GM23338 (cell line): ENCODE measurements around the gene HJV. TPM values are rescaled to one million over a fixed set of nuclear protein-coding genes. Genes with fewer than 3 reads are reported as not detected.

Experiments used
- ATAC-seq: fragments of 200-7000 bp; cut with Tn5 transposase; 3 replicates; pipeline ENCODE4 v1.9.1; 2020
- DNase-seq: peaks from one replicate; pipeline ENCODE4 v3.0.0-alpha.2; 2015; ENCODE audit warnings: low spot score
- H2AFZ ChIP-seq: fragments of 200-600 bp; sonication (generic); 2 replicates; pipeline ENCODE4 v1.8.0; 2016; ENCODE audit warnings: antibody characterized with exemption, mild to moderate bottlenecking, moderate library complexity
- H3F3A ChIP-seq: fragments of 200-600 bp; sonication (generic); replicated peaks from 2 replicates; pipeline ENCODE4 v1.8.0; 2017; ENCODE audit warnings: antibody characterized with exemption, mixed run types, low read depth
- H3K27ac ChIP-seq: fragments of 200-600 bp; sonication (generic); 2 replicates; pipeline ENCODE4 v1.6.1; 2016; ENCODE audit warnings: low read depth
- H3K27me3 ChIP-seq: fragments of 200-600 bp; sonication (generic); 2 replicates; pipeline ENCODE4 v1.8.0; 2016; ENCODE audit warnings: mild to moderate bottlenecking, mixed run types, moderate library complexity; ENCODE audit not compliant: insufficient read depth
- H3K36me3 ChIP-seq: fragments of 200-600 bp; sonication (generic); 2 replicates; pipeline ENCODE4 v1.8.0; 2016; ENCODE audit warnings: mild to moderate bottlenecking; ENCODE audit not compliant: insufficient read depth
- H3K4me1 ChIP-seq: fragments of 200-600 bp; sonication (generic); 2 replicates; pipeline ENCODE4 v1.8.0; 2016; ENCODE audit warnings: mild to moderate bottlenecking, moderate library complexity; ENCODE audit not compliant: insufficient read depth
- H3K4me2 ChIP-seq: fragments of 200-600 bp; sonication (generic); 2 replicates; pipeline ENCODE4 v1.7.1; 2017; ENCODE audit warnings: mixed run types
- H3K4me3 ChIP-seq: fragments of 200-600 bp; sonication (generic); 2 replicates; pipeline ENCODE4 v1.6.1; 2016; ENCODE audit warnings: mixed run types
- H3K79me2 ChIP-seq: fragments of 200-600 bp; sonication (generic); replicated peaks from 2 replicates; pipeline ENCODE4 v1.8.0; 2017; ENCODE audit warnings: mild to moderate bottlenecking; ENCODE audit not compliant: insufficient read depth
- H3K9me2 ChIP-seq: fragments of 200-600 bp; sonication (generic); 2 replicates; pipeline ENCODE4 v1.8.0; 2017; ENCODE audit not compliant: insufficient read depth
- H4K20me1 ChIP-seq: fragments of 200-600 bp; sonication (generic); replicated peaks from 2 replicates; pipeline ENCODE4 v1.8.0; 2017; ENCODE audit warnings: mild to moderate bottlenecking; ENCODE audit not compliant: insufficient read depth
- H3K27ac Mint-ChIP-seq: 2 replicates; pipeline ENCODE4 v1.8.0; 2020; ENCODE audit warnings: inconsistent platforms, mild to moderate bottlenecking, moderate library complexity, mixed read lengths
- H3K27me3 Mint-ChIP-seq: 3 replicates; pipeline ENCODE4 v1.8.0; 2022; ENCODE audit warnings: low read depth, mild to moderate bottlenecking, moderate library complexity, mixed read lengths, inconsistent platforms; ENCODE audit not compliant: insufficient read depth, poor library complexity
- H3K36me3 Mint-ChIP-seq: 3 replicates; pipeline ENCODE4 v1.8.0; 2021; ENCODE audit warnings: low read depth, mild to moderate bottlenecking, inconsistent platforms, moderate library complexity, mixed read lengths
- H3K4me1 Mint-ChIP-seq: 3 replicates; pipeline ENCODE4 v1.8.0; 2020; ENCODE audit warnings: mild to moderate bottlenecking, inconsistent platforms, mixed read lengths
- H3K4me3 Mint-ChIP-seq: 3 replicates; pipeline ENCODE4 v1.8.0; 2021; ENCODE audit warnings: moderate library complexity, mild to moderate bottlenecking, inconsistent platforms, mixed read lengths
- H3K9me3 Mint-ChIP-seq: 3 replicates; pipeline ENCODE4 v1.8.0; 2020; ENCODE audit warnings: moderate library complexity, mild to moderate bottlenecking, inconsistent platforms, mixed read lengths
- CREB1 ChIP-seq: fragments of 250-450 bp; sonication (Bioruptor Pico); IDR thresholded peaks from 2 replicates; pipeline ENCODE4 v1.5.0; 2020; ENCODE audit warnings: low read depth, mild to moderate bottlenecking, moderate library complexity
- EZH2 ChIP-seq: fragments of 200-600 bp; sonication (generic); IDR thresholded peaks from one replicate; pipeline ENCODE4 v1.8.0; 2017; ENCODE audit warnings: antibody characterized with exemption, mild to moderate bottlenecking, low read depth; ENCODE audit not compliant: unreplicated experiment
- EZH2phosphoT487 ChIP-seq: fragments of 200-600 bp; sonication (generic); IDR thresholded peaks from one replicate; pipeline ENCODE4 v1.8.1; 2018; ENCODE audit warnings: antibody characterized with exemption; ENCODE audit not compliant: unreplicated experiment
- JUNB ChIP-seq: IDR thresholded peaks from one replicate; pipeline ENCODE4 v1.6.1; 2016; ENCODE audit warnings: antibody characterized with exemption; ENCODE audit not compliant: unreplicated experiment
- NANOG ChIP-seq: IDR thresholded peaks from 2 replicates; pipeline ENCODE4 v1.6.1; 2016; ENCODE audit warnings: antibody characterized with exemption, borderline replicate concordance
- POLR2AphosphoS5 ChIP-seq: IDR thresholded peaks from 2 replicates; pipeline ENCODE4 v1.6.1; 2016; ENCODE audit warnings: antibody characterized with exemption, low read depth
- STAT1 ChIP-seq: IDR thresholded peaks from one replicate; pipeline ENCODE4 v1.6.1; 2016; ENCODE audit warnings: antibody characterized with exemption; ENCODE audit not compliant: unreplicated experiment
- ZNF114 ChIP-seq: fragments of 250-450 bp; sonication (Bioruptor Pico); IDR thresholded peaks from 2 replicates; pipeline ENCODE4 v1.5.0; 2020; ENCODE audit warnings: mild to moderate bottlenecking, moderate library complexity
- ZNF331 ChIP-seq: fragments of 250-450 bp; sonication (Bioruptor Pico); IDR thresholded peaks from 2 replicates; pipeline ENCODE4 v1.5.0; 2020; ENCODE audit warnings: low read depth, mild to moderate bottlenecking, moderate library complexity
- polyA plus RNA-seq: library from polyadenylated mRNA; unstranded; fragments of >200 nt; fragmentation: Nextera tagmentation; extraction: Ambion mirVana; gene quantifications from 2 replicates; pipeline ENCODE4 v1.2.1, GENCODE V29; 2016
- total RNA-seq: library from RNA; depleted of rRNA; stranded (reverse); fragments of >200 nt; shearing (Covaris generic); gene quantifications from 2 replicates; pipeline ENCODE4 v1.2.3, GENCODE V29; 2014
- TF ChIP-seq, protein P1 (sequence below), 2 experiments: fragments of 200-600 bp in 1 of 2; sonication (generic) in 1 of 2; conservative IDR thresholded peaks; 2 replicates each; pipeline versions ENCODE4 v1.5.1 to v1.6.1; 2016 to 2017; ENCODE audit warnings: antibody characterized with exemption in 2 of 2, low read depth in 2 of 2, mild to moderate bottlenecking in 2 of 2, moderate library complexity in 1 of 2
- TF ChIP-seq, protein P2 (sequence below): fragments of 250-450 bp; sonication (Bioruptor Pico); IDR thresholded peaks from 2 replicates; pipeline ENCODE4 v1.5.0; 2020; ENCODE audit warnings: mild to moderate bottlenecking, moderate library complexity
- TF ChIP-seq, protein P3 (sequence below): IDR thresholded peaks from one replicate; pipeline ENCODE4 v1.6.1; 2018; ENCODE audit warnings: antibody characterized with exemption; ENCODE audit not compliant: unreplicated experiment

HJV gene
- total and polyA plus RNA-seq, 2 experiments from 2014 or later, result 0.42 to 0.45 TPM

DNA sequence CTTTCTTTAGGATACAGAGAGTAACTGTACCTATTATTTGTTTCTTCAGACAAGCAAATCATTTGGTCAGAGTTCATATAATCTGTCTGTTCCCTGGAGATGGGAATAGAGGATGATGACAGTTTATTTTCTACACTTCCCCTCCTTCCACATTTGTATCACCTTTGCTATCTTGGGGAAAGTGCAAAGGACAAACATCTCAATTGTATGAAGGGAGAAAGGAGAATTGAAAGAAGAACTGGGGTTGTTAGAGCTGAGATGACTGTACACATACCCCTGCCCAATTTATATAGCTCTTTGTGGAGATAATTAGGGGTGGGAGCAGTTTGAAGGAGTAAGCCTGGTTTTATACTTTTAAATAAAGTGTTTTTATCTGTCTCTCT lies 43.1 kb downstream of the HJV start:
- H3K36me3 ChIP-seq, result no peaks in the 10 kb centered on the region
- DNase-seq (no peak), ATAC-seq (no peak)
- H4K20me1 ChIP-seq, result no peaks in the 10 kb centered on the region
- H3K4me2 ChIP-seq, result peak overlapping the region; percentile 54
- H3K27me3 ChIP-seq, result no peaks in the 10 kb centered on the region
- Mint-ChIP-seq H3K27me3 (peaks cover 2% of the 10 kb centered on the region), H3K27ac (no peak overlapping the region), H3K4me1 (peaks cover 7% of the 10 kb centered on the region), H3K36me3 (no peaks in the 10 kb centered on the region), H3K9me3 (no peaks in the 10 kb centered on the region), H3K4me3 (no peak overlapping the region)
- no peaks in the 10 kb centered on the region for H3K9me2 ChIP-seq
- no peaks in the 10 kb centered on the region for H3F3A ChIP-seq
- H2AFZ ChIP-seq, result no peak overlapping the region
- H3K4me1 ChIP-seq, result peaks cover 17% of the 10 kb centered on the region
- no peaks in the 10 kb centered on the region for H3K79me2 ChIP-seq
- no peak for TF ChIP-seq EZH2phosphoT487
- TF ChIP-seq JUNB, result no peak
- no peak for TF ChIP-seq EZH2
- TF ChIP-seq, protein P1, sequence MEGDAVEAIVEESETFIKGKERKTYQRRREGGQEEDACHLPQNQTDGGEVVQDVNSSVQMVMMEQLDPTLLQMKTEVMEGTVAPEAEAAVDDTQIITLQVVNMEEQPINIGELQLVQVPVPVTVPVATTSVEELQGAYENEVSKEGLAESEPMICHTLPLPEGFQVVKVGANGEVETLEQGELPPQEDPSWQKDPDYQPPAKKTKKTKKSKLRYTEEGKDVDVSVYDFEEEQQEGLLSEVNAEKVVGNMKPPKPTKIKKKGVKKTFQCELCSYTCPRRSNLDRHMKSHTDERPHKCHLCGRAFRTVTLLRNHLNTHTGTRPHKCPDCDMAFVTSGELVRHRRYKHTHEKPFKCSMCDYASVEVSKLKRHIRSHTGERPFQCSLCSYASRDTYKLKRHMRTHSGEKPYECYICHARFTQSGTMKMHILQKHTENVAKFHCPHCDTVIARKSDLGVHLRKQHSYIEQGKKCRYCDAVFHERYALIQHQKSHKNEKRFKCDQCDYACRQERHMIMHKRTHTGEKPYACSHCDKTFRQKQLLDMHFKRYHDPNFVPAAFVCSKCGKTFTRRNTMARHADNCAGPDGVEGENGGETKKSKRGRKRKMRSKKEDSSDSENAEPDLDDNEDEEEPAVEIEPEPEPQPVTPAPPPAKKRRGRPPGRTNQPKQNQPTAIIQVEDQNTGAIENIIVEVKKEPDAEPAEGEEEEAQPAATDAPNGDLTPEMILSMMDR (conservative IDR thresholded peaks at IDR 0.05; ENCODE audit: low read depth in 2 of 2), result no peak
- no peak for TF ChIP-seq ZNF114
- TF ChIP-seq, protein P2, sequence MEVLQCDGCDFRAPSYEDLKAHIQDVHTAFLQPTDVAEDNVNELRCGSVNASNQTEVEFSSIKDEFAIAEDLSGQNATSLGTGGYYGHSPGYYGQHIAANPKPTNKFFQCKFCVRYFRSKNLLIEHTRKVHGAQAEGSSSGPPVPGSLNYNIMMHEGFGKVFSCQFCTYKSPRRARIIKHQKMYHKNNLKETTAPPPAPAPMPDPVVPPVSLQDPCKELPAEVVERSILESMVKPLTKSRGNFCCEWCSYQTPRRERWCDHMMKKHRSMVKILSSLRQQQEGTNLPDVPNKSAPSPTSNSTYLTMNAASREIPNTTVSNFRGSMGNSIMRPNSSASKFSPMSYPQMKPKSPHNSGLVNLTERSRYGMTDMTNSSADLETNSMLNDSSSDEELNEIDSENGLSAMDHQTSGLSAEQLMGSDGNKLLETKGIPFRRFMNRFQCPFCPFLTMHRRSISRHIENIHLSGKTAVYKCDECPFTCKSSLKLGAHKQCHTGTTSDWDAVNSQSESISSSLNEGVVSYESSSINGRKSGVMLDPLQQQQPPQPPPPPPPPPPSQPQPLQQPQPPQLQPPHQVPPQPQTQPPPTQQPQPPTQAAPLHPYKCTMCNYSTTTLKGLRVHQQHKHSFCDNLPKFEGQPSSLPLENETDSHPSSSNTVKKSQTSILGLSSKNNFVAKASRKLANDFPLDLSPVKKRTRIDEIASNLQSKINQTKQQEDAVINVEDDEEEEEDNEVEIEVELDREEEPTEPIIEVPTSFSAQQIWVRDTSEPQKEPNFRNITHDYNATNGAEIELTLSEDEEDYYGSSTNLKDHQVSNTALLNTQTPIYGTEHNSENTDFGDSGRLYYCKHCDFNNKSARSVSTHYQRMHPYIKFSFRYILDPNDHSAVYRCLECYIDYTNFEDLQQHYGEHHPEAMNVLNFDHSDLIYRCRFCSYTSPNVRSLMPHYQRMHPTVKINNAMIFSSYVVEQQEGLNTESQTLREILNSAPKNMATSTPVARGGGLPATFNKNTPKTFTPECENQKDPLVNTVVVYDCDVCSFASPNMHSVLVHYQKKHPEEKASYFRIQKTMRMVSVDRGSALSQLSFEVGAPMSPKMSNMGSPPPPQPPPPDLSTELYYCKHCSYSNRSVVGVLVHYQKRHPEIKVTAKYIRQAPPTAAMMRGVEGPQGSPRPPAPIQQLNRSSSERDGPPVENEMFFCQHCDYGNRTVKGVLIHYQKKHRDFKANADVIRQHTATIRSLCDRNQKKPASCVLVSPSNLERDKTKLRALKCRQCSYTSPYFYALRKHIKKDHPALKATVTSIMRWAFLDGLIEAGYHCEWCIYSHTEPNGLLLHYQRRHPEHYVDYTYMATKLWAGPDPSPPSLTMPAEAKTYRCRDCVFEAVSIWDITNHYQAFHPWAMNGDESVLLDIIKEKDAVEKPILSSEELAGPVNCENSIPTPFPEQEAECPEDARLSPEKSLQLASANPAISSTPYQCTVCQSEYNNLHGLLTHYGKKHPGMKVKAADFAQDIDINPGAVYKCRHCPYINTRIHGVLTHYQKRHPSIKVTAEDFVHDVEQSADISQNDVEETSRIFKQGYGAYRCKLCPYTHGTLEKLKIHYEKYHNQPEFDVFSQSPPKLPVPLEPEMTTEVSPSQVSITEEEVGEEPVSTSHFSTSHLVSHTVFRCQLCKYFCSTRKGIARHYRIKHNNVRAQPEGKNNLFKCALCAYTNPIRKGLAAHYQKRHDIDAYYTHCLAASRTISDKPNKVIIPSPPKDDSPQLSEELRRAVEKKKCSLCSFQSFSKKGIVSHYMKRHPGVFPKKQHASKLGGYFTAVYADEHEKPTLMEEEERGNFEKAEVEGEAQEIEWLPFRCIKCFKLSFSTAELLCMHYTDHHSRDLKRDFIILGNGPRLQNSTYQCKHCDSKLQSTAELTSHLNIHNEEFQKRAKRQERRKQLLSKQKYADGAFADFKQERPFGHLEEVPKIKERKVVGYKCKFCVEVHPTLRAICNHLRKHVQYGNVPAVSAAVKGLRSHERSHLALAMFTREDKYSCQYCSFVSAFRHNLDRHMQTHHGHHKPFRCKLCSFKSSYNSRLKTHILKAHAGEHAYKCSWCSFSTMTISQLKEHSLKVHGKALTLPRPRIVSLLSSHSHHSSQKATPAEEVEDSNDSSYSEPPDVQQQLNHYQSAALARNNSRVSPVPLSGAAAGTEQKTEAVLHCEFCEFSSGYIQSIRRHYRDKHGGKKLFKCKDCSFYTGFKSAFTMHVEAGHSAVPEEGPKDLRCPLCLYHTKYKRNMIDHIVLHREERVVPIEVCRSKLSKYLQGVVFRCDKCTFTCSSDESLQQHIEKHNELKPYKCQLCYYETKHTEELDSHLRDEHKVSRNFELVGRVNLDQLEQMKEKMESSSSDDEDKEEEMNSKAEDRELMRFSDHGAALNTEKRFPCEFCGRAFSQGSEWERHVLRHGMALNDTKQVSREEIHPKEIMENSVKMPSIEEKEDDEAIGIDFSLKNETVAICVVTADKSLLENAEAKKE (CRISPR knock-in tag), result no peak
- TF ChIP-seq POLR2AphosphoS5, result no peak
- TF ChIP-seq NANOG, result no peak
- no peak for TF ChIP-seq STAT1
- TF ChIP-seq, protein P3, sequence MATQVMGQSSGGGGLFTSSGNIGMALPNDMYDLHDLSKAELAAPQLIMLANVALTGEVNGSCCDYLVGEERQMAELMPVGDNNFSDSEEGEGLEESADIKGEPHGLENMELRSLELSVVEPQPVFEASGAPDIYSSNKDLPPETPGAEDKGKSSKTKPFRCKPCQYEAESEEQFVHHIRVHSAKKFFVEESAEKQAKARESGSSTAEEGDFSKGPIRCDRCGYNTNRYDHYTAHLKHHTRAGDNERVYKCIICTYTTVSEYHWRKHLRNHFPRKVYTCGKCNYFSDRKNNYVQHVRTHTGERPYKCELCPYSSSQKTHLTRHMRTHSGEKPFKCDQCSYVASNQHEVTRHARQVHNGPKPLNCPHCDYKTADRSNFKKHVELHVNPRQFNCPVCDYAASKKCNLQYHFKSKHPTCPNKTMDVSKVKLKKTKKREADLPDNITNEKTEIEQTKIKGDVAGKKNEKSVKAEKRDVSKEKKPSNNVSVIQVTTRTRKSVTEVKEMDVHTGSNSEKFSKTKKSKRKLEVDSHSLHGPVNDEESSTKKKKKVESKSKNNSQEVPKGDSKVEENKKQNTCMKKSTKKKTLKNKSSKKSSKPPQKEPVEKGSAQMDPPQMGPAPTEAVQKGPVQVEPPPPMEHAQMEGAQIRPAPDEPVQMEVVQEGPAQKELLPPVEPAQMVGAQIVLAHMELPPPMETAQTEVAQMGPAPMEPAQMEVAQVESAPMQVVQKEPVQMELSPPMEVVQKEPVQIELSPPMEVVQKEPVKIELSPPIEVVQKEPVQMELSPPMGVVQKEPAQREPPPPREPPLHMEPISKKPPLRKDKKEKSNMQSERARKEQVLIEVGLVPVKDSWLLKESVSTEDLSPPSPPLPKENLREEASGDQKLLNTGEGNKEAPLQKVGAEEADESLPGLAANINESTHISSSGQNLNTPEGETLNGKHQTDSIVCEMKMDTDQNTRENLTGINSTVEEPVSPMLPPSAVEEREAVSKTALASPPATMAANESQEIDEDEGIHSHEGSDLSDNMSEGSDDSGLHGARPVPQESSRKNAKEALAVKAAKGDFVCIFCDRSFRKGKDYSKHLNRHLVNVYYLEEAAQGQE, result no peak
- no peak for TF ChIP-seq ZNF331 (CRISPR knock-in tag)
- no peak for TF ChIP-seq CREB1 (CRISPR knock-in tag)
- peak overlapping the region; percentile 91 for H3K27ac ChIP-seq
- peak overlapping the region; percentile 36 for H3K4me3 ChIP-seq
